ENCODE results near the gene DDX25. TPM values are rescaled to one million over a fixed set of nuclear protein-coding genes. Genes with fewer than 3 reads are reported as not detected.

Gene DDX25
- total and polyA plus RNA-seq, 10 of the 15 experiments (the other 5 are each of a cell fraction or from before 2014, with no cell fraction given): 0.05 TPM; not detected in 9

DNA sequence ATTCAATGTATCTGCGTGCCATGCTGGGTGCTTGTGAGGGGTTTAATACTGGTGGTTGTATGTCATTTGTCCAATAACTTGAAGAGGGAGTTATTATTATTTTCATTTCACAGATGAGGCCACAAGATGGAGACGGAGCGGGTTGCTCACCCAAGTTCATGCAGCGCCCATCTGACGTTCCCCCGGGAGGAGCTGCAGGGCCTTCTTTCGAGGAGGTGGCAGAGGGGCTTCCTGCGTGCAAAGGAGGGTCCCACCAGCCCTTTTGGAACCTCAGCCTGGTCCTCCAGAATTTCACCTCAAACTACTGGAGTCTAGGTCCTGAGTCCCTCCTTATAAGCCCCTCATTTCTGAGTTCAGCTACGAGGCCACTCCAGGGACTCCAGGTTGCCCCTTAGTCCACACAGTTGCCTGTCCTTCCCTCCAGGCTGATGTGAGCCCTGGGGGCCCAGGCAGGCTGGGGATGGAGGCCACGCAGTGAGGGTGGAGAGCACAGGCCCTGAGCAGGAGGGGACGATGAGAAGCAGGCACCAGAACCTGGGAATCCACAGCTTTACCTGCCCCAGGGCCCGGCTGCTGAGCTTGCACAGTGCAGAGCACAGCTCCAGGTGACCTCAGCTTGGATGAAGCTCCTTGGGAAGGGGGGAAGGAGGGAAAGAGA, 38.6 kb downstream of the DDX25 start (continued):
- TF ChIP-seq CBX5 (IDR thresholded peaks at IDR 0.05; ENCODE audit: low read depth) (no peak), NR2C1 (IDR thresholded peaks at IDR 0.05) (no peak), ZNF24 (IDR thresholded peaks at IDR 0.05) (no peak), POLR2A (IDR thresholded peaks at IDR 0.05; ENCODE audit: low read depth, low read length) (no peak), RBBP5 (conservative IDR thresholded peaks at IDR 0.05) (no peak)

DNA sequence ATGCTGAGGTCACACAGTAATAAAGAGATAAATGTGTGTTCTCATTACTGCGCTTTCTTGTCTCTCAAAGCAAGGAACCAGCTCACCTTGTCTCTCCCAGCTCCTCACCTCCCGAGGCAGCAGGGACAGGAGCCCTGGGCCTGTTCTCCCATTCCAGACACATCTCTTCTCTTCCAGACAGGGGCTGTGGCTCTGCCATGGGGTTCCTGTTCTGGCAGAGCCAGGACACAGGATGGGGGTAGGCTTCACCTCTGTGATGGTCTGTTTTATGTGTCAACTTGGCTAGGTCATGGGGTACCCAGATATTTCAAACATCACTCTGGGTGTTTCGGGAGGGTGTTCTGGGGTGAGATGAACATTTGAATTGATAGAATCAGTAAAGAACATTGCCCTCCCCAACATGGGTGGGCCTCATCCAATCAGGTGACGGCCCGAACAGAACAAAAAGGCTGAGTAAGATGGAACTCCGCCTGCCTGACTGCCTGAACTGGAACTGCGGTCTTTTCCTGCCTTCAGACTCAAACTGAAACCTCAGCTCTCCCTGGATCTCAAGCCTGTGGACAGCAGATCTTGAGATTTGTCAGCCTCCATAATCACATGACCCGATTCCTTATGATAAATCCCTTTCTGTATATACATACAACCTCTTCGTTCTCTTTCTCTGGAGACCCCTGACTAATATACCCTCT, 39.5 kb downstream of the DDX25 start:
- Histone ChIP-seq H3K79me2 (ENCODE audit: control insufficient read depth, insufficient read depth, low read length) (no peaks in the 10 kb centered on the region), H3K27me3 (replicated peaks in 1 of 2; ENCODE audit: control insufficient read depth in 2 of 2, insufficient read depth in 2 of 2, low read length in 1 of 2) (no peaks in the 10 kb centered on the region; a peak in 1 of 4 replicates), H3K9ac (ENCODE audit: control insufficient read depth, insufficient read depth, low read length) (no peak overlapping the region), H3K4me2 (ENCODE audit: control insufficient read depth, insufficient read depth) (no peak overlapping the region), H3K4me3 (no peak overlapping the region), H3K36me3 (ENCODE audit: control insufficient read depth in 2 of 2, insufficient read depth in 2 of 2, low read length in 1 of 2) (no peaks in the 10 kb centered on the region), H2AFZ (ENCODE audit: control insufficient read depth, low read depth, low read length) (no peak overlapping the region), H3K4me1 (ENCODE audit: control insufficient read depth, insufficient read depth, low read length) (no peaks in the 10 kb centered on the region), H3K9me3 (replicated peaks; ENCODE audit: control insufficient read depth, insufficient read depth, low read length) (no peaks in the 10 kb centered on the region), H4K20me1 (ENCODE audit: control insufficient read depth, insufficient read depth) (no peaks in the 10 kb centered on the region), H3K27ac (ENCODE audit: control insufficient read depth, insufficient read depth) (no peak overlapping the region)
- ChIA-PET CTCF (interaction anchor here (0.9 to 12.1 kb wide), 14 partner anchors 8 to 292 kb away, joined by 3 to 220 read pairs (median 6); no protein-coding TSS in a partner anchor), POLR2A (interaction anchor here (1.0 to 1.2 kb wide), 2 partner anchors 54 to 197 kb away, joined by 3 to 4 read pairs; no protein-coding TSS in a partner anchor), SMC1A (ENCODE audit: uncharacterized antibody, unreplicated experiment) (interaction anchor here (0.8 to 6.2 kb wide), 12 partner anchors 12 to 302 kb away, joined by 3 to 45 read pairs (median 4); partner anchors contain the start of gene CDON), RAD21 (ENCODE audit: unreplicated experiment) (interaction anchor here (1.2 to 2.9 kb wide), 8 partner anchors 38 to 254 kb away, joined by 3 to 11 read pairs (median 6); no protein-coding TSS in a partner anchor)
- no peak for DNase-seq (ENCODE audit: low read depth, low spot score)
- no peak for ATAC-seq
- TF ChIP-seq, protein P1, sequence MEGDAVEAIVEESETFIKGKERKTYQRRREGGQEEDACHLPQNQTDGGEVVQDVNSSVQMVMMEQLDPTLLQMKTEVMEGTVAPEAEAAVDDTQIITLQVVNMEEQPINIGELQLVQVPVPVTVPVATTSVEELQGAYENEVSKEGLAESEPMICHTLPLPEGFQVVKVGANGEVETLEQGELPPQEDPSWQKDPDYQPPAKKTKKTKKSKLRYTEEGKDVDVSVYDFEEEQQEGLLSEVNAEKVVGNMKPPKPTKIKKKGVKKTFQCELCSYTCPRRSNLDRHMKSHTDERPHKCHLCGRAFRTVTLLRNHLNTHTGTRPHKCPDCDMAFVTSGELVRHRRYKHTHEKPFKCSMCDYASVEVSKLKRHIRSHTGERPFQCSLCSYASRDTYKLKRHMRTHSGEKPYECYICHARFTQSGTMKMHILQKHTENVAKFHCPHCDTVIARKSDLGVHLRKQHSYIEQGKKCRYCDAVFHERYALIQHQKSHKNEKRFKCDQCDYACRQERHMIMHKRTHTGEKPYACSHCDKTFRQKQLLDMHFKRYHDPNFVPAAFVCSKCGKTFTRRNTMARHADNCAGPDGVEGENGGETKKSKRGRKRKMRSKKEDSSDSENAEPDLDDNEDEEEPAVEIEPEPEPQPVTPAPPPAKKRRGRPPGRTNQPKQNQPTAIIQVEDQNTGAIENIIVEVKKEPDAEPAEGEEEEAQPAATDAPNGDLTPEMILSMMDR (IDR thresholded peaks at IDR 0.05 in 2 of 3, conservative IDR thresholded peaks at IDR 0.05 in 1 of 3; ENCODE audit: control insufficient read depth in 2 of 3, extremely low read depth in 1 of 3, insufficient read depth in 1 of 3, low read depth in 3 of 3, low read length in 3 of 3): no peak
- TF ChIP-seq, protein P2, sequence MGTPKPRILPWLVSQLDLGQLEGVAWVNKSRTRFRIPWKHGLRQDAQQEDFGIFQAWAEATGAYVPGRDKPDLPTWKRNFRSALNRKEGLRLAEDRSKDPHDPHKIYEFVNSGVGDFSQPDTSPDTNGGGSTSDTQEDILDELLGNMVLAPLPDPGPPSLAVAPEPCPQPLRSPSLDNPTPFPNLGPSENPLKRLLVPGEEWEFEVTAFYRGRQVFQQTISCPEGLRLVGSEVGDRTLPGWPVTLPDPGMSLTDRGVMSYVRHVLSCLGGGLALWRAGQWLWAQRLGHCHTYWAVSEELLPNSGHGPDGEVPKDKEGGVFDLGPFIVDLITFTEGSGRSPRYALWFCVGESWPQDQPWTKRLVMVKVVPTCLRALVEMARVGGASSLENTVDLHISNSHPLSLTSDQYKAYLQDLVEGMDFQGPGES (IDR thresholded peaks at IDR 0.05): no peak
- TF ChIP-seq MEF2B (IDR thresholded peaks at IDR 0.05; ENCODE audit: partially characterized antibody, poor library complexity, severe bottlenecking): no peak
- TF ChIP-seq MXI1 (IDR thresholded peaks at IDR 0.05; ENCODE audit: low read depth, low read length): no peak
- TF ChIP-seq, protein P3, sequence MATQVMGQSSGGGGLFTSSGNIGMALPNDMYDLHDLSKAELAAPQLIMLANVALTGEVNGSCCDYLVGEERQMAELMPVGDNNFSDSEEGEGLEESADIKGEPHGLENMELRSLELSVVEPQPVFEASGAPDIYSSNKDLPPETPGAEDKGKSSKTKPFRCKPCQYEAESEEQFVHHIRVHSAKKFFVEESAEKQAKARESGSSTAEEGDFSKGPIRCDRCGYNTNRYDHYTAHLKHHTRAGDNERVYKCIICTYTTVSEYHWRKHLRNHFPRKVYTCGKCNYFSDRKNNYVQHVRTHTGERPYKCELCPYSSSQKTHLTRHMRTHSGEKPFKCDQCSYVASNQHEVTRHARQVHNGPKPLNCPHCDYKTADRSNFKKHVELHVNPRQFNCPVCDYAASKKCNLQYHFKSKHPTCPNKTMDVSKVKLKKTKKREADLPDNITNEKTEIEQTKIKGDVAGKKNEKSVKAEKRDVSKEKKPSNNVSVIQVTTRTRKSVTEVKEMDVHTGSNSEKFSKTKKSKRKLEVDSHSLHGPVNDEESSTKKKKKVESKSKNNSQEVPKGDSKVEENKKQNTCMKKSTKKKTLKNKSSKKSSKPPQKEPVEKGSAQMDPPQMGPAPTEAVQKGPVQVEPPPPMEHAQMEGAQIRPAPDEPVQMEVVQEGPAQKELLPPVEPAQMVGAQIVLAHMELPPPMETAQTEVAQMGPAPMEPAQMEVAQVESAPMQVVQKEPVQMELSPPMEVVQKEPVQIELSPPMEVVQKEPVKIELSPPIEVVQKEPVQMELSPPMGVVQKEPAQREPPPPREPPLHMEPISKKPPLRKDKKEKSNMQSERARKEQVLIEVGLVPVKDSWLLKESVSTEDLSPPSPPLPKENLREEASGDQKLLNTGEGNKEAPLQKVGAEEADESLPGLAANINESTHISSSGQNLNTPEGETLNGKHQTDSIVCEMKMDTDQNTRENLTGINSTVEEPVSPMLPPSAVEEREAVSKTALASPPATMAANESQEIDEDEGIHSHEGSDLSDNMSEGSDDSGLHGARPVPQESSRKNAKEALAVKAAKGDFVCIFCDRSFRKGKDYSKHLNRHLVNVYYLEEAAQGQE (IDR thresholded peaks at IDR 0.05; ENCODE audit: low read depth, low read length): no peak
- TF ChIP-seq, protein P4, sequence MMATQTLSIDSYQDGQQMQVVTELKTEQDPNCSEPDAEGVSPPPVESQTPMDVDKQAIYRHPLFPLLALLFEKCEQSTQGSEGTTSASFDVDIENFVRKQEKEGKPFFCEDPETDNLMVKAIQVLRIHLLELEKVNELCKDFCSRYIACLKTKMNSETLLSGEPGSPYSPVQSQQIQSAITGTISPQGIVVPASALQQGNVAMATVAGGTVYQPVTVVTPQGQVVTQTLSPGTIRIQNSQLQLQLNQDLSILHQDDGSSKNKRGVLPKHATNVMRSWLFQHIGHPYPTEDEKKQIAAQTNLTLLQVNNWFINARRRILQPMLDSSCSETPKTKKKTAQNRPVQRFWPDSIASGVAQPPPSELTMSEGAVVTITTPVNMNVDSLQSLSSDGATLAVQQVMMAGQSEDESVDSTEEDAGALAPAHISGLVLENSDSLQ (IDR thresholded peaks at IDR 0.05): no peak
- no peak for TF ChIP-seq PAX5 (IDR thresholded peaks at IDR 0.05; ENCODE audit: borderline replicate concordance, low read depth, low read length)
- TF ChIP-seq ZNF274 (IDR thresholded peaks at IDR 0.05; ENCODE audit: insufficient read depth, insufficient read length): no peak
- 52% methylated on average over 9 of the region's 9 CpGs for WGBS (ENCODE audit: insufficient coverage, insufficient replicate concordance, low lambda C conversion rate, missing lambda C conversion rate)
- FAIRE-seq: no peak
- in situ Hi-C loops (cut with MboI): no loop called here
- intact Hi-C loops (cut with micrococcal nuclease; ENCODE audit: unreplicated experiment): no loop called here
- BruUV-seq (replicated peaks): no TSS peak

Data from GM12878 (cell line).